Subcutaneous abdominal adipose tissue (tissue), 5 donors: ENCODE measurements around the gene NDUFB3.
"Not testable (repeated sequence)": the region's sequence is repeated elsewhere in the genome, so short reads cannot be mapped to it uniquely, and the experiment has no call there.

Experiments
- H3K27ac ChIP-seq: one replicate; pipeline ENCODE4 v1.7.0; 2013; ENCODE audit warnings: low read depth, mild to moderate bottlenecking, inconsistent platforms, low read length, moderate library complexity
- H3K27me3 ChIP-seq, 5 donors: one replicate each; pipeline ENCODE4 v1.7.0; 2013; ENCODE audit warnings: low read length in 5 of 5, inconsistent platforms in 1 of 5; ENCODE audit not compliant: control insufficient read depth in 5 of 5, insufficient read depth in 4 of 5
- H3K36me3 ChIP-seq, 5 donors: one replicate each; pipeline ENCODE4 v1.7.0; 2013; ENCODE audit warnings: low read length in 5 of 5; ENCODE audit not compliant: control insufficient read depth in 5 of 5, insufficient read depth in 5 of 5
- H3K4me1 ChIP-seq, 5 donors: one replicate each; pipeline ENCODE4 v1.7.0; 2013; ENCODE audit warnings: low read length in 5 of 5, mild to moderate bottlenecking in 3 of 5, moderate library complexity in 1 of 5; ENCODE audit not compliant: control insufficient read depth in 5 of 5, insufficient read depth in 5 of 5
- H3K4me3 ChIP-seq, 5 donors: one replicate each; pipeline ENCODE4 v1.7.0; 2013; ENCODE audit warnings: low read length in 5 of 5, low read depth in 1 of 5
- H3K9ac ChIP-seq, 5 donors: one replicate each; pipeline ENCODE4 v1.7.0; 2013; ENCODE audit warnings: low read length in 5 of 5, mild to moderate bottlenecking in 4 of 5, moderate library complexity in 3 of 5
- H3K9me3 ChIP-seq, 5 donors: one replicate each; pipeline ENCODE4 v1.7.0; 2013; ENCODE audit warnings: low read length in 5 of 5; ENCODE audit not compliant: control insufficient read depth in 5 of 5
- donor health status: healthy.
- donor health status: healthy.
- donor health status: healthy.
- donor health status: healthy.
- donor health status: healthy.

Gene NDUFB3

DNA sequence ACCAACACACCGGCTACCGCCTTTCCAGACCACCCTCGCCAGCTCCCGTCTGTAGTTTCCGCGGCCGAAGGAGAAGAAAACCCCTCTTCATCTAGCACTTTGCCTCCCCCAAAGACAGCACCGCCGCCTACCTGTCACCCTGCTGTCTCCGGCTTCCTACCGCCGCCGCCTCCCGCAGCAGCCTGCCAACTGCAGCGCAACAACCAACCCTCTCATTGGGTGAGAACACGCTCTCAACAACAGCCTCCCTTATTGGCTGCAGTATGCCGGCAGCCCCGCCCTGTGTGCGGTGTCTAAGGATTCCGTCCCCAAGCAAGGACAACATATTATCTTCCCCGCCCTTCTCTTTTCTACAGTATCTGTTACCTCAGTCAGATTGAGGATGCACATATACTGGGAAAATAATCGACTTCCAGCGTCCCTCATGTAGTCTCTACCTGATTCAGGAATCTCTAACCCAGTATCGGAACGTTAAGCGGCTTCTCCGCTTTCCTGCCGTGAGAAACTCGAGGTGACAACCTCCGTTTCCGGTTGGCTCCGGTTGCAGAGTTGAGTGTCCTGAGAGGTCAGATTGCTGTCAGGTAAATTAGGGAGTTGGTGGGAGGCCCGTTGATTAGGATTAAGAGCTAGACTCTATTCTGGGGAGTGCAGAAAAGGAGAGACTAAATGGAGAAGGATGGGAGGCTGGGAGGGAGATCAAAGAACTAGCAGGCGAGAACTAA lies at the start of gene NDUFB3, which contains the start of gene HYCC2:
NDUFB3 (plus strand) TSS at position 523 of the 722 bp plus-strand sequence. CDS start 6,882 bp downstream, outside the sequence.
HYCC2 (minus strand) TSS at position 193 of the 722 bp plus-strand sequence. CDS start 47,662 bp downstream, outside the sequence.
- no peaks in the 10 kb centered on the region for H3K27me3 ChIP-seq
- peaks cover 3 to 50% (median 47%) of the 10 kb centered on the region in 5 donors for H3K4me1 ChIP-seq
- peak within 1 kb of the TSS; percentile 98 for H3K27ac ChIP-seq
- peak within 1 kb of the TSS; percentile 89 to 98 (median 98) for H3K9ac ChIP-seq
- H3K36me3 ChIP-seq: peaks cover 0 to 2% (median 0%) of the 10 kb centered on the region in 5 donors
- peak within 1 kb of the TSS; percentile 93 to 99 (median 98) for H3K4me3 ChIP-seq
- no peaks in the 10 kb centered on the region for H3K9me3 ChIP-seq

DNA sequence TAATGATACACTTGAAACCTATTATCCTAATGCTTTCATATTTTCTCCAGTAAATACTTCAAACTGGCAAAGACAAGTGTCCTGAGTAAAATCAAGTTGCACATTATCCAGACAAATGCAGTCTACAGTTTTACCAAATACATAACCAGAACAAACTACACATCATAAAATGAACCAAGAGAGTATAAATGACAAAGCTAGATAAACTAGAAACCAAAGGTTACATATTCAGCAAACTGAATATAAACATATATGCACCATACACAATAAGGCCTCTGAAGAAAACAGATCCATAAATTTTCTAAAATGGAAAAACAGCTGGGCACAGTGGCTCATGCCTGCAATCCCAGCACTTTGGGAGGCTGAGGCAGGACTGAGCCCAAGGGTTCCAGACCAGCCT lies 47.3 kb upstream of the NDUFB3 start:
- no peak overlapping the region for H3K27ac ChIP-seq
- no peaks in the 10 kb centered on the region for H3K27me3 ChIP-seq
- no peaks in the 10 kb centered on the region for H3K9me3 ChIP-seq
- H3K9ac ChIP-seq: no peak overlapping the region
- no peaks in the 10 kb centered on the region for H3K4me1 ChIP-seq
- peaks cover 8 to 30% (median 17%) of the 10 kb centered on the region in 5 donors for H3K36me3 ChIP-seq
- no peak overlapping the region for H3K4me3 ChIP-seq

DNA sequence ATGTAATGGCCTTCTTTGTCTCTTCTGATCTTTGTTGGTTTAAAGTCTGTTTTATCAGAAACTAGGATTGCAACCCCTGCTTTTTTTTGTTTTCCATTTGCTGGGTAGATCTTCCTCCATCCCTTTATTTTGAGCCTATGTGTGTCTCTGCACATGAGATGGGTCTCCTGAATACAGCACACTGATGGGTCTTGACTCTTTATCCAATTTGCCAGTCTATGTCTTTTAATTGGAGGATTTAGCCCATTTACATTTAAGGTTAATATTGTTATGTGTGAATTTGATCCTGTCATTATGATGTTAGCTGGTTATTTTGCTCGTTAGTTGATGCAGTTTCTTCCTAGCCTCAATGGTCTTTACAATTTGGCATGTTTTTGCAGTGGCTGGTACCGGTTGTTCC lies 37.4 kb upstream of the NDUFB3 start:
- not testable (repeated sequence) for H3K27ac ChIP-seq, H3K4me1 ChIP-seq, H3K36me3 ChIP-seq, H3K4me3 ChIP-seq, H3K9ac ChIP-seq, H3K9me3 ChIP-seq, H3K27me3 ChIP-seq

DNA sequence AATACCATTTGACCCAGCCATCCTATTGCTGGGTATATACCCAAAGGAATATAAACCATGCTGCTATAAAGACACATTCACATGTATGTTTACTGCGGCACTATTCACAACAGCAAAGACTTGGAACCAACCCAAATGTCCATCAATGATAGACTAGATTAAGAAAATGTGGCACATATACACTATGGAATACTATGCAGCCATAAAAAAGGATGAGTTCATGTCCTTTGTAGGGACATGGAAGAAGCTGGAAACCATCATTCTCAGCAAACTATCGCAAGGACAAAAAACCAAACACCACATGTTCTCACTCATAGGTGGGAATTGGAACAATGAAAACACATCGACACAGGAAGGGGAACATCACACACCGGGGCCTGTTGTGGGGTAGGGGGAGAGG lies 33.4 kb upstream of the NDUFB3 start:
- not testable (repeated sequence) for H3K9me3 ChIP-seq, H3K27ac ChIP-seq, H3K4me3 ChIP-seq, H3K4me1 ChIP-seq, H3K36me3 ChIP-seq, H3K27me3 ChIP-seq, H3K9ac ChIP-seq

DNA sequence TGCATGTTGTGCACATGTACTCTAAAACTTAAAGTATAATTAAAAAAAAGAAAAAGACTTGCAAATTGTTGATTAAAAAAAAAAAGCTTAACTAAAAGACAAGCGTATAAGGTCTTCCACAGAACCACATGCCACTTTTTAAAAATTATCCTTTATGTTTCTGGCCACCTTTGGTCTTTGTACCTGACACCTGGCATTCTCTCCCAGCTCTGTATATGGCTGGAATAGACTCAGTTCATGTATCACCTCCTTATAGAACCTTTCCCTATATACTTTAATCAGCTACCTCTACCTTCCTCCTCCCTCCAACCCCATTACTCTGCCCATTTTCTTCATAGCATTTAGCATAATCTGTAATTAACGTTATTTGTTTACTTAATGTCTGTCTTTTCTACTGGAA lies 32.9 kb upstream of the NDUFB3 start:
- H3K9ac ChIP-seq: no peak overlapping the region
- H3K36me3 ChIP-seq: peaks cover 0 to 5% (median 0%) of the 10 kb centered on the region in 5 donors
- no peaks in the 10 kb centered on the region for H3K27me3 ChIP-seq
- H3K27ac ChIP-seq: no peak overlapping the region
- no peaks in the 10 kb centered on the region for H3K9me3 ChIP-seq
- no peak overlapping the region for H3K4me3 ChIP-seq
- no peaks in the 10 kb centered on the region for H3K4me1 ChIP-seq

DNA sequence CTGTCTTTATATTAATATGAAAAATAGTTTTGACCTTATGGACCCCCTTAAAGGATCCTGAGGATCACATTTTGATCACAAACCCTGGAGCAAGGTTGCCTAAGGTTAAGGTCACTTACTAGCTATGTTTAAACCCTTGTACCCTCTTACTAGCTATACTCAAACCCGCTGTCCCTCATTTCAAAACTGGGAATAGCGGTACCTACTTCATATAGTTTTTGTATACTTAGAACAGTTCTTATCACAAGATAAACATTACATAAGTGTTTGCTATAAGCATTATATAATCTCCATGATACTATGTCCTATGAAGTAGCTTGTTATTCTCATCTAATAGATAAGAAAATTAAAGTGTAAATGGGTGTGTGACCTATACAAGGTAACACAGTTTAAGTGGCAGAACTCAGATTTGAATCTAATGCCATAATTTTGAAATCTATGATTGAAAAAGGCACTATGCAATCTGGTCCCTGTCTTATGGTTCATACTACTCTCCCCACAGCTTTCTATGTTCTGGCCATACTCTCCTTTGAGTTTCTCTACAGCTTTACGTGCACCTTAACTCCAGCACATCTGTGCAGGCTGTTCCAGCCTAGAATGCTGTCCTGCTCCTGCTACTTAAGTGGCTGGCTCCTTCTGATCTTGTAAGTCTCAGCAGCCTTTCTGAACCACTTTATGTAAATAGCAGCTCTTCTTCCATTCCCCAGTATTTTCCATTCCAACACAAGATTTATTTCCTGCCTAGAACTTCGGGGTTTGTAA lies 30.8 kb upstream of the NDUFB3 start:
- Histone ChIP-seq H3K36me3 (peaks cover 0 to 5% (median 5%) of the 10 kb centered on the region in 5 donors), H3K27me3 (no peaks in the 10 kb centered on the region), H3K9ac (no peak overlapping the region), H3K4me3 (no peak overlapping the region), H3K27ac (no peak overlapping the region), H3K4me1 (no peaks in the 10 kb centered on the region), H3K9me3 (no peaks in the 10 kb centered on the region)

DNA sequence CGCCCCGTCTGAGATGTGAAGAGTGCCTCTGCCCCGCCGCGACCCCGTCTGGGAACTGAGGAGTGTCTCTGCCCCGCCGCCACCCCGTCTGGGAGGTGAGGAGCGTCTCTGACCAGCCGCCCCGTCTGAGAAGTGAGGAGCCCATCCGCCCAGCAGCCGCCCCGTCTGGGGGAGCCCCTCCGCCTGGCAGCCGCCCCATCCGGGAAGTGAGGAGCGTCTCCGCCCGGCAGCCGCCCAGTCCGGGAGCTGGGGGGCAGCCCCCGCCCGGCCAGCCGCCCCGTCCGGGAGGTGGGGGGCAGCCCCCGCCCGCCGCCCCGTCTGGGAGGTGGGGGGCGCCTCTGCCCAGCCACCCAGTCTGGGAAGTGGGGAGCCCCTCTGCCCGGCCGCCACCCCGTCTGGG lies 29.4 kb upstream of the NDUFB3 start:
- not testable (repeated sequence) for H3K36me3 ChIP-seq, H3K27me3 ChIP-seq, H3K9me3 ChIP-seq, H3K4me3 ChIP-seq, H3K4me1 ChIP-seq, H3K9ac ChIP-seq, H3K27ac ChIP-seq

DNA sequence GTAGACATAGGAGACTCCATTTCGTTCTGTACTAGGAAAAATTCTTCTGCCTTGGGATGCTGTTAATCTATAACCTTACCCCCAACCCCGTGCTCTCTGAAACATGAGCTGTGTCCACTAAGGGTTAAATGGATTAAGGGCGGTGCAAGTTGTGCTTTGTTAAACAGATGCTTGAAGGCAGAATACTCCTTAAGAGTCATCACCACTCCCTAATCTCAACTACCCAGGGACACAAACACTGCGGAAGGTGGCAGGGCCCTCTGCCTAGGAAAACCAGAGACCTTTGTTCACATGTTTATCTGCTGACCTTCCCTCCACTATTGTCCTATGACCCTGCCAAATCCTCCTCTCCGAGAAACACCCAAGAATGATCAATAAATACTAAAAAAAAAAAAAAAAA lies 28.8 kb upstream of the NDUFB3 start:
- H3K4me1 ChIP-seq, H3K27me3 ChIP-seq, H3K9ac ChIP-seq, H3K27ac ChIP-seq, H3K36me3 ChIP-seq, H3K9me3 ChIP-seq, H3K4me3 ChIP-seq: not testable (repeated sequence)

DNA sequence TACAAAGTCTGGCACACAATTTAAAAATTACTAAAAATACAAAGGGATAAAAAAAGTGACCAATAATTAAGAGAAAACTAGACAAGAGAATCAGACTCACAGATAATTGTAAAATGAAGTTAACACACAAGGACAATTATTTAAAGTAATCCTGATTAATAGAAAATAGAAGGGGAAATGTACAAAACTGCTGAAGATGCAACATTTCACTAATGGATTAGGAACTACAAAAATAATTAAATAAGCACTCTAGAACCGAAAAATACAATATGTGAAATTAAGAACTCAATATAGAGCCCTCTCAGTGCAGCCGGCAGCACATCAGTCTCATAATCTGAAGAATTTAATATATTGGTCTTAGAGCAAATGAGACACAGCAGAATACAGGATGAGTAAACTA lies 24.9 kb upstream of the NDUFB3 start:
- Histone ChIP-seq H3K9me3 (peaks cover 0 to 4% (median 0%) of the 10 kb centered on the region in 5 donors), H3K27ac (no peak overlapping the region), H3K4me1 (no peaks in the 10 kb centered on the region), H3K9ac (no peak overlapping the region), H3K36me3 (peaks cover 3 to 7% (median 4%) of the 10 kb centered on the region in 5 donors), H3K4me3 (no peak overlapping the region), H3K27me3 (no peaks in the 10 kb centered on the region)

DNA sequence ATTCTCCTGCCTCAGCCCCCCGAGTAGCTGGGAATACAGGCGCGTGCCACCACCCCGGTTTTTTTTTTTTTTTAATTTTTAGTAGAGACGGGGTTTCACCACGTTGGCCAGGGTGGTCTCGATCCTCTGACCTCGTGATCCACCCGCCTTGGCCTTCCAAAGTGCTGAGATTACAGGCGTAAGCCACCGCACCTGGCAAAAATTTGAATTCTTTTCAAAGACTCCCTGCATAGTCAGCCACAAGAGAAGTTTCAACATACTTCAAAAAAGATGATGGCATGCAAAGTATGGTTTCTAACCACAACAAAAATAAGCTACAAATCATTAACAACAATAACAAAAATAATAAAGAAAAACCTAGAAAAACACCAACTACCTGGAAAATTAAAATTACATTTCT lies 22.3 kb upstream of the NDUFB3 start:
- Histone ChIP-seq H3K27ac (no peak overlapping the region), H3K9me3 (peaks cover 0 to 4% (median 0%) of the 10 kb centered on the region in 5 donors), H3K4me3 (no peak overlapping the region), H3K36me3 (peaks cover 2 to 8% (median 6%) of the 10 kb centered on the region in 5 donors), H3K27me3 (no peaks in the 10 kb centered on the region), H3K9ac (no peak overlapping the region), H3K4me1 (peaks cover 0 to 4% (median 0%) of the 10 kb centered on the region in 5 donors)
